Measurements from ENCODE around the gene HDAC1.
"Not testable (repeated sequence)": the region's sequence is repeated elsewhere in the genome, so short reads cannot be mapped to it uniquely, and the experiment has no call there.

Gene HDAC1

DNA sequence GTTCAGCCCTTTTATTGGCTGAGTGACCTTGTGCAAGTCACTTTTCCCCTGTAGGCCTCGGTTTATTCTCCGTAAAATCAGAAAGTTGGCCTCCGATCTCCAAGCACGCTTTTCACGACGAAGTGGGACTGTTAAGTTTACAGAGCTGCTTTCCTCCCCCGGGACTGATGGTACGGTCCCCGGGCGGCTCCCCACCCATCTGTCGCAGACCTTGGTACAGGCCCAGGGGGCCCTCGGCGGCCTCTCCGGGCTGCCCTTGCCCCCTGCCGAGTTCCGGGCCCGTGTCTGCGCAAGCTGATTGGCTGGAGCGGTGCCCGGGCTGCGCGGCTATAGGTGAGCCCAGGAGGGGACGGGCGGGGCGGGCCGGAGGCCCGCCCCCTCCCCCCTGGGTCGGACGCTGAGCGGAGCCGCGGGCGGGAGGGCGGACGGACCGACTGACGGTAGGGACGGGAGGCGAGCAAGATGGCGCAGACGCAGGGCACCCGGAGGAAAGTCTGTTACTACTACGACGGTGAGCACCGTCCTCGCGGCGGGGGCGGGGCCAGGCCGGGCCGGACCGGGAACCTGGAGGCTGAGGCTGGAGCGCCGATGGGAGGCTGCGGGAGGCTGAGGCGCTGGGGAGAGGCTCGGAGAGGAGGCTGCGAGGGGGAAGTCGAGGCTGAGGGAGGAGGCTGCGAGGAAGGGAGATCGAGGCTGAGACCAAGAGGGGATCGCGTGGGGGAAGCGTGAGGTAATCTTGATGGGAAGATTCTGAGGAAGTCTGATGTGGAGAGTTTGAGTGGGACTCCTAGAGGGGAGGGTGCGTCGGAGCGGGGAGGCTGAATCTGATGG lies at the start of gene HDAC1:
Gene HDAC1 (plus strand): TSS at position 376 of the 831 bp plus-strand sequence. CDS start 87 bp downstream, at position 463.
- peak; percentile 98 for DNase-seq (ENCODE audit: low read depth)

DNA sequence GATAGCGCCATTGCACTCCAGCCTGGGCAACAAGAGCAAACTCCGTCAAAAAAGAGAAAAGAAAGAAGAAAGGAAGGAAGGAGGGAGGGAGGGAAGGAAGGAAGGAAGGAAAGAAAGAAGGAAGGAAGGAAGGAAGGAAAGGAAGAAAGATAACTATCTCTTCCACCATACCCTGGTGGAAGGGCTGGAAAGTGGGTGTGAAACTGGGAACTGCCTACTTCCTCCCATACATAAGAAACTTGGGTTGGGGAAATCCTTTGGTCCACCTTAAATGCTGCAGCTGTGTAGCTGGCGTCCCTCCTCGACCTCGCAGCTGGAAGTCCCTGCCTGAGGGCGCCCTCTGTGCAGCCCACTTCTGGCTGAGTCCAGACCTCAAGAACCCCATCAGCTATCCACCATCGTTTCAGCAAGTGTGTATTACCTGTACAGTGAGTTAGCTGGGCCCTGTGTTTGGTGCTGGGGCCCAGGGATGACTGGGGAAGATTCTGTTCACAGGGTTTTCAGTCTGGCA lies 49.5 kb upstream of the HDAC1 start:
- DNase-seq (ENCODE audit: low read depth): no peak

DNA sequence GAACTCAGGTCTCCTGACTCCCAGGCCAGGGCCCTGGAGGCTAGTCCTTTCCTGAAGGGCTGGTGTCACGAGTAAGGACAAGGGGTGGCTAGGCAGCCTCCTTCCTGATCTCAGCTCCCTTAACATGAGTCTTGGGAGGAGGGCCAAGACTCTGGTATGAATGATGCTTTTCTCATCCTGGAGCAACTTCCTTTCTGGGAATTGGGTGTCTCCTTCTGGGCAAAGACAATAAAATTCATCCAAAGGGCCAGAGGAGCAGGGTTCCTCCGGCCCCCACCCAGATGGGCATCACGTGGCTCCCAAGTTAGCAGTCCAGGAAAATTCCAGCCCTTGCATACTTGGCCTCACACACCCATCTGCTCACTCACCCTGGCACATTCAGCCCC lies 45.0 kb upstream of the HDAC1 start, which contains the start of gene FAM167B:
Gene FAM167B (plus strand): TSS at position 335 of the 386 bp plus-strand sequence. CDS start 200 bp downstream, outside the sequence.
- no peak for DNase-seq (ENCODE audit: low read depth)

DNA sequence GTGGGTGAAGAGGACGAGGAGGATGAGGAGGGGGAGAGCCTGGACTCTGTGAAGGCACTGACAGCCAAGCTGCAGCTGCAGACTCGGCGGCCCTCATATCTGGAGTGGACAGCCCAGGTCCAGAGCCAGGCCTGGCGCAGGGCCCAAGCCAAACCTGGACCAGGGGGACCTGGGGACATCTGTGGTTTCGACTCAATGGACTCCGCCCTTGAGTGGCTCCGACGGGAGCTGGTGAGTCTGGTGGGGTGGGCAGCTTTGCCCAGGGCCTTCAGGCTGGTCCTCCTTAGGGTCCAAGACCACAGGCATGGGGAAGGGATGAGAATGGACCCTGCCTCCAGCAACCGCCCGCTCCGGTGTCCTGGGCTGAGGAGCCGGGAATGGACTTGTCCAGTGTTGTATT lies 44.4 kb upstream of the HDAC1 start:
- DNase-seq (ENCODE audit: low read depth): no peak

DNA sequence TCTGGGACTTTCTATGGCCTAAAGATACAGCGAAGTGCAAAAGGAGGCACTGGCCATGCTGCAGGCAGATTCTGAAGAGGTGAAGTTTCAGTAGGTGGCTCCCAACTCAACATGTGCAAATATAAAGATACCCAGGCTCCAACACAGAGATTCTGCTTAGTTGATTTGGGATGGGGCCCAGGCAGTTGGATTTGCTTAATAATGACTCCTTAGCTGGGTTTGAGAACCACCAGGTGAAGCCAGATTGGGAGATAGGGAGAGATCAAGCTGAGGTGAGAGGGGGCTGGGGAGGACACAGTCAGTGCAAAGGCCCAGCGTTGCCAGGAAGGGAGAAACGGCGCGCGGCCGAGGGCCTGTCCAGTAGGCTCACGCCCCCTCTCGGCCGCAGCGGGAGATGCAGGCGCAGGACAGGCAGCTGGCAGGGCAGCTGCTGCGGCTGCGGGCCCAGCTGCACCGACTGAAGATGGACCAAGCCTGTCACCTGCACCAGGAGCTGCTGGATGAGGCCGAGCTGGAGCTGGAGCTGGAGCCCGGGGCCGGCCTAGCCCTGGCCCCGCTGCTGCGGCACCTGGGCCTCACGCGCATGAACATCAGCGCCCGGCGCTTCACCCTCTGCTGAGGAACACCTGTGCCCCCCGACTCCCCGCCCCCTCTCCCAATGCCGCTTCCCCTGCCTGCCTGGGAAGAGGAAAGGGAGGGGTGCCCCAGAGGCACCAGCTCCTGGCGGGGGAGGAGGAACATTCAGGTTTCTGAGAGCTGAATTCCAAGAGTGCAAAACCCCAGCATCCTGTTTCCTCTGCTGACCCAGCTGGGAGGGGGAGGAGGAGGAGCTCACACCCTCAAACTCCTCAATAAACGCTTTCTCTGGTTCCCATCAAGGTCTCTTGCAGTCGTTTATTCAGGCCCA lies 43.6 kb upstream of the HDAC1 start:
- peak; percentile 81 for DNase-seq (ENCODE audit: low read depth)

DNA sequence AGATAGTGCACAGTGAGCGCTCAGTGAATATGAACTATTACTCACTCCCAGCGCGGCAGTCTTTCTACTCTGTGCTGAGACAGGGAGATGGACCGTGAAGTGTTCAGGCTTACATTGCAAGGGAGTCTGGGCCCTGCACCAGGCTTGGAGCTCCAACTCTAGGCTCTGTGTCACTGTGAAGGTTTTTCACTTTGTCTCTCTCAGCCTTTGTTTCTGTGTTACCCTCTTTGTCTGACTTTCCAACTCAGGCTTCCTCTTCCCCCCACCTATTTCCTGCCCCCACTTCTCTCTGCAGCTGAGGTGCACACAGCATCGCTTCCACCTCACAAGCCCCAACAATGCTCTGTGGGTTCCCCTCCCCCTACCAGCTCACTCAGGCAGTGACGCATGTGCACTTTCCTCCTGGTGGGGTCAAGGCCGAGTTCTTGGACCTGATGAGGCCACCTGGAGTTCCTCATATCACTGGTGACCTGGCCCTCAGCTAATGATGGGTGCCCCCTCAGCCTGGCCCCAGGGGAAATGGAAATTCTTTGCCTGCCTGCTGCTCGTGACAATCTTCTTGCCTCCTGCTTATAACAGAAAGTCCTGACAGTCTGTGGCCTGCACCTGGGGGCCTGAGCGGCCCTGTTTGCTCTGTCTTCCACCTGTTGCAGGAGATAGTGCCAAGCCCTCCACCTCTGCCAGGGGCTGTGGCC lies 41.9 kb upstream of the HDAC1 start:
- DNase-seq (ENCODE audit: low read depth): peak; percentile 69

DNA sequence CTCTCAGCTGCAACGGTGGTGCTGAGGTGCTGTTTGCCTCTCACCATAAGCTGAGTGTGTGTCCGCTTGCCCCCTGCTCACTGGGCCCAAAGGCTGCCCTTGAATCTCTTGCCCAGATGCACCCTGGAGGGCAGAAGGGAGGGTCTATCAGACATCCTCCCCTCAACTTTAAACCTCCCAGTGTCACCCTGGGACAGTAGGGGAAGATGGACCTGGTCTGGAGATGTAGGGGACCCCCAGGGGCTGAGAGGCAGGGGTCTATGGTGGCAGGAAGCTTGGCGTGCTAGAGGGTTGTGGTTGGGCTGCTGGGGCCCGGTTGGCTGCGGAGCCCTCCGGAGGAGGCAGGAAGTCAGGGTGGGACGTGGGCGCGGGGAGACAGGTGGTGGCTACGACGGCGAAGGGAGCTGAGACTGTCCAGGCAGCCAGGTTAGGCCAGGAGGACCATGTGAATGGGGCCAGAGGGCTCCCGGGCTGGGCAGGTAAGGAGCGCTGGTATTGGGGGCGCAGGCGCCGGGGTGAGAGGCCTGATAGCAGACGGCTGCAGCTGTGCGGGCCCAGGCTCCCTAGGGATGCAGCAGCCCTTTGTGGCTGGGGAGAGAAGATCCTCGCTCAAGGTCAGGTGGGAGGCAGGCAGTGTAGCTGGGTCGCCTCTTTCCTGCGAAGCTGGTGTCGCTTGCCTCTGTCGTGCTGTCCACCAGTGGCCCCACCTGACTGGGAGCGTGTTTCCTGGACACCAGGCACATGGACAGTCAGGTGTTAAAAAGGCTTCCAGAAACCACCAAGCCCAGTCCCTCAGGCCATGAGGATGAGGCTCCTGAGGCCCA lies 40.8 kb upstream of the HDAC1 start, which contains the start of gene LCK:
Gene LCK (plus strand): TSS at position 373 of the 824 bp plus-strand sequence. CDS start 23,065 bp downstream, outside the sequence.
- DNase-seq (ENCODE audit: low read depth): peak; percentile 76

DNA sequence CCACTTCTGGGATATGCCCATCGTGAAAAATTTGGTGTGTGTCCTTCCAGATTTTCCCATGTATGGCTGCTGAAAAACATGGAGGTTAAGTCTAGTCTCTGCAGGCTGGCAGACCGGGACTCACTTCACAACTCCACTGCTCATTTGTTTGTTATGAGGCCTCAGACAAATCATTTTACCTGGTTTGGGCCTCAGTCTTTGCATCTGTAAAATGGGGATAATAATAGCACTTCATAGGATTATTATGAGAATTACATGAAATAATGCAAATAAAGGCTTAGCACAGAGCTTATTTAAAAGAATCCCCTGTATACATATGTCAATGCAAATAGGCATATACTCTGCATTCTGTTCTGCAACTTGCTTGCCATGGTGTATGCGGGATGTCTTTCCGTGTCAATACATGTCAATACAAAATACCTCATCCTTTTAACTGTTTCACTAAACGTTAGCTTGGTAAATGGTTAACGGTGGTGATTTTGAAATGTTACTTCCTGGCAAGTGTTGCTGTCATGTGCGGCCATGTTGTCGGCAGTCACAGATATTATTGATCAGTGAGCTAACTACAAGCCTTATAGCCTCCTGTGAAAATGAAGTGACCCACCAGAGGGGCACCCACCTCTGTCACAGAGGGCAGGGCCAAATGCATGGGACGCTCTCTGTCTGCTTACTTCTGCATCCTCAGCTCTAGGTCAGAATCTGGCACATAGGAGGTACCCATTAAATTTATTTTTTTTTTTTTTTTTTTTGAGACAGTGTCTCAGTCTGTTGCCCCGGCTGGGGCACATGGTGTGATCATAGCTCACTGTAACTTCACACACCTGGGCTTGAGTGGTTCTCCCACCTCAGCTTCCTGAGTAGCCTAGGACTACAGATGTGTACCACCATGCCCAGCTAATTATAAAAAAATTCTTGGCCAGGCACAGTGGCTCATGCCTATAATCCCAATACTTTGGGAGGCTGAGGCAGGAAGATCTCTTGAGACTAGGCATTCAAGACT lies 36.5 kb upstream of the HDAC1 start:
- no peak for DNase-seq (ENCODE audit: low read depth)

DNA sequence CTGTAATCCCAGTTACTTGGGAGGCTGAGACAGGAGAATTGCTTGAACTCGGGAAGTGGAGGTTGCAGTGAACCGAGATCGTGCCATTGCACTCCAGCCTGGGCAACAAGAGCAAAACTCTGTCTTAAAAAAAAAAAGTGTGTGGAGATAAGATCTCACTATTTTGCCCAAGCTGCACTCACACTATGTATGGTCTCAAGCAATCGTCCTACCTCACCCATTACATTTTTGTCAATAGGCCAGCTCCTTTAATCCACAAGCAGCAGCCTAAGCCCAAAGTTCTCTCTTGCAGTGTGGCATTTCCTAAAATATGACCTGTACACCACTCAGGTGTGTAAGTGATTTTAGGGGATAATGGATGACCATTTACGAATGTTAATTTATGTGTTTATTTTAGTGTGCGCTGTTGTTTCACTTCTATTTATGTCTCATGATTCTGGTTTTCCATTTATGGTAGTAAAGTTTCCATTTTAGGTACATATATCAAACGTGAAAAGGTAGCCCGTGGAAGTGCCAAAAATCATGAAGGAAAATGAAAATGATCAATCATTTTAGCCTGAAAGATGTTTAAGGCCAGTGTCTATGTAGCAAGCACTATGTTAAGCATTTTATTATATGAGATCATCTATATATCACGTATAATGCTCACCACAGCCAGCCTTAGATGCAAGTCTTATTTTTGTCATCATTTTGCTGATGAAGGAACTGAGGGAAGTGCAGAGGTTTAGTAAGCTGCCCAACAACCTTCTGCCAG lies 35.2 kb upstream of the HDAC1 start:
- DNase-seq (ENCODE audit: low read depth): no peak

DNA sequence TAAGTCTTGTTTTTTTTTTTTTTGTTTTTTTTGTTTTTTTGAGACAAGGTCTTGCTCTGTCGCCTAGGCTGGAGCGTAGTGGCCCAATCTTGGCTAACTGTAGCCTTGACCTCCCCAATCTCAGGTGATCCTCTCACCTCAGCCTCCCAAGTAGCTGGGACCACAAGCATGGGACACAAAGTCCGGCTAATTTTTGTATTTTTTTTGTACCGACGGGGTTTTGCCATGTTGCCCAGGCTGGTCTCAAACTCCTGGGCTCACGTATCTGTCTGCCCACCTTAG lies 34.7 kb upstream of the HDAC1 start:
- DNase-seq (ENCODE audit: low read depth): no peak

DNA sequence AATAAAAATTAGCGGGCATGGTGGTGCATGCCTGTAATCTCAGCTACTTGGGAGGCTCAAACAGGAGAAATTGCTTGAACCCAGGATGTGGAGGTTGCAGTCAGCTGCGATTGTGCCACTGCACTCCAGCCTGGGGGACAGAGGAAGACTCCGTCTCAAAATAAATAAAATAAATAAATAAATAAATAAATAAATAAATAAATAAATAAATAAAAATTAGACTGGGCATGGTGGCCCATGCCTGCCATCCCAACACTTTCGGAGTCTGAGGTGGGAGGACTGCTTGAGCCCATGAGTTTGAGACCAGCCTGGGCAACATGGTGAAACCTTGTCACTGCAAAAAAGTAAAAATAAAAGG lies 28.7 kb upstream of the HDAC1 start:
- DNase-seq (ENCODE audit: low read depth): not testable (repeated sequence)

DNA sequence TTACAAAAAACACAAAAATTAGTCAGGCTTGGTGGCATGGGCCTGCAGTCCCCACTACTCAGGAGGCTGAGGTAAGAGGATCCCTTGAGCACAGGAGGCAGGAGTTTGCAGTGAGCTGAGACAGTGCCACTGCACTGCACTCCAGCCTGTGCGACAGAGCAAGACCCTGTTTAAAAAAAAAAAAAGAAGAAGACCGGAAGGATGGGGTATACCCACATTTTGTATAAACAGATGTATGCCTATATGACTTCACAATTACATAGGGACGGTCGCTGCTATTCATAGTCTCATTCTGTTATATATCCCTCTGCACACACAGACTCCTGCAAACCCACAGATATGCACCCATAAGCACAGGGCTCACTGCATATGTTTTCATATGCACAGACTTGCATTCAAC lies 28.1 kb upstream of the HDAC1 start:
- DNase-seq (ENCODE audit: low read depth): no peak

DNA sequence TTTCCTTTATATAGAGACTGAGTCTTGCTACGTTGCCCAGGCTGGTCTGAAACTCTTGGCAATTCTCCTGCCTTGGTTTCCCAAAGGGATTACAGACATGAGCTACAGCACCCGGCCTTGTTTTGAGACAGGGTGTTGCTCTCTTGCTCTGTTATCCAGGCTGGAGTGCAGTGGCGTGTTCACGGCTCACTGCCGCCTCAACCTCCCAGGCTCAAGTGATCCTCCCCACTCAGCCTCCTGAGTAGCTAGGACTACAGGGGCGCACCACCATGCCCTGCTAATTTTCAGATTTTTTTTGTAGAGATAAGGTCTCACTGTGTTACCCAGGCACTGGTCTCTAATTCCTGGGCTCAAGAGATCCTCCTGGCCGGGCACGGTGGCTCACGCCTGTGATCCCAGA lies 26.0 kb upstream of the HDAC1 start:
- DNase-seq (ENCODE audit: low read depth): no peak

DNA sequence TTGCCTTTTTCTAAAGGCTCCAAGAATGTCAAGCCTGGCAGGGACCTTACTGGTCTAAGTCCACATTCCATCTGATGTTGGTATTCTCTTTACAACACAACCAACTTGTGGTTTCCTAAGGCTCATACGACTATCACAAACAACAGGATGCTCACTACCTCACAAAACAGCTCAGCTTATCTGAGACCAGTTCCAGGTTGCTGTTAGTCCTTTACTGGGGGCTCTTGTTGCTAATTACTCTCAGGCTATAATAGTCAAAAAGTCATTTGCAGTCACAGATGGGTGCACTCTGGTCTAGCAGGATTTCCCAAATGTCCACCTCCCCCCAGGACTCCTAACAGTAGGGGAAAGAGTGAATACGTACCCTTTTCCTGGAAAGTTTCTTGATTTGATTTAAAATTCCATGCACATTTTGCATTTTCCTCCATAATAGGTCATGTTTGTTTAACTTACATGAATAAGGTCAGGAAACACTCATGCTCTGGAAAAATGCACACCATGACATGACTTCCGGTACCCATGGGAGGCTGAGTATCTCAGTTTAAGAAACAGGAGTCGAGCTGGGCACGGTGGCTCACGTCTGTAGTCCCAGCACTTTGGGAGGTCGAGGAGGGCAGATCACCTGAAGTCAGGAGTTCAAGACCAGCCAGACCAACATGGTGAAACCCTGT lies 24.8 kb upstream of the HDAC1 start:
- no peak for DNase-seq (ENCODE audit: low read depth)

DNA sequence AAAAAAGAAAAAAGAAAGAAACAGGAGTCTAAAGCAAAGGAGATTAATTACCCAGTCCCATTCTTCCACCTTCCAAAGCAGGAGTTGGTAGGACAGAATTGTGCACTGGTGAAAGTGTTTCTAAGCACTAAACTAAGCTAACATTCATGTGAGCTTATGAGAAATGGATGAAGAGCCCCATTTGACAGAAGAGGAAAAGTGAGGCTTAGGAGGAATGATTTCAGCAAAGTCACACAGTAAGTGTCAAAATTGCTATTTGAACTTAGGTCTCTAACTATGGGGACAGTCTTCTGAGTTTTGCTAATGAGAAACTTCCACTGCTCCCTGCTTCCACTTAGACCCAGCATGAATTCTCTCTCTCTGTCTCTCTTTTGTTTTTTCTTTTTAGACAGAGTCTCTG lies 22.1 kb upstream of the HDAC1 start:
- DNase-seq (ENCODE audit: low read depth): no peak

DNA sequence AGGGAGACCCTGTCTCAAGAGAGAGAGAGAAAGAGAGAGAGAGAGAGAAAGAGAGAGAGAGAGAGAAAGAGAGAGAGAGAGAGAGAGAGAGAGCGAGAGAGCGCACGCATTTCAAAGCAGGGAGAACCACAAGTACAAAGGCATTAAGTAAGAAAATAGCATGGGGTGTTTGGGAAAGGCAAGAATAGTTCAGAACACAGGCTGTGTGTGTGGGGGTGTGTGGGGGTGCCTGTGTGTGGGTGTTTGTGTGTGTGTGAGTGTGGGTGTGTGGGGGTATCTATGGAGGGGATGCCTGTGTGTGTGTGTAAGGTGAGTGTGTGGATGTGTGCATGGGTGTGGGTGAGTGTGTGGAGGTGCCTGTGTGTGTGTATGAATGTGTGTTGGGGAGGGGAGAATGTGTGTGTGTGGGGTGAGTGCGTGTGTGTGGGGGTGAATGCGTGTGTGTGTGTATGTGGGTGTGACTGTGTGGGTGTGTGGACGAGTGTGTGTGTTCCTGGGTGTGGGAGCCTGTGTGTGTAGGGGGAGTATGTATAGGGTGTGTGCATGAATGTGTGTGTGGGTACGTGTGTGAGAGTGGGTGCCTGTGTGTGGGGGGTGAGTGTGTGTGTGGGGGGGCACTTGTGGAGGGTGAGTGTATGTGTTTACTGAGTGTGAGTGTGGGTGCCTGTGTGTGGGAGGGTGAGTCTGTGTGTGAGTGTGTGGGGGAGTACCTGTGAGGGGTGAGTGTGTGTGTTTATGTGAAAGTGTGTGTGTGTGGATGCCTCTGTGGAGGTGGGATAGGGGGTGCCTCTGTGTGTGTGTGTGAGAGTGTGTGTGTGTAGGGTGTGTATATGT lies 19.1 kb upstream of the HDAC1 start:
- no peak for DNase-seq (ENCODE audit: low read depth)

DNA sequence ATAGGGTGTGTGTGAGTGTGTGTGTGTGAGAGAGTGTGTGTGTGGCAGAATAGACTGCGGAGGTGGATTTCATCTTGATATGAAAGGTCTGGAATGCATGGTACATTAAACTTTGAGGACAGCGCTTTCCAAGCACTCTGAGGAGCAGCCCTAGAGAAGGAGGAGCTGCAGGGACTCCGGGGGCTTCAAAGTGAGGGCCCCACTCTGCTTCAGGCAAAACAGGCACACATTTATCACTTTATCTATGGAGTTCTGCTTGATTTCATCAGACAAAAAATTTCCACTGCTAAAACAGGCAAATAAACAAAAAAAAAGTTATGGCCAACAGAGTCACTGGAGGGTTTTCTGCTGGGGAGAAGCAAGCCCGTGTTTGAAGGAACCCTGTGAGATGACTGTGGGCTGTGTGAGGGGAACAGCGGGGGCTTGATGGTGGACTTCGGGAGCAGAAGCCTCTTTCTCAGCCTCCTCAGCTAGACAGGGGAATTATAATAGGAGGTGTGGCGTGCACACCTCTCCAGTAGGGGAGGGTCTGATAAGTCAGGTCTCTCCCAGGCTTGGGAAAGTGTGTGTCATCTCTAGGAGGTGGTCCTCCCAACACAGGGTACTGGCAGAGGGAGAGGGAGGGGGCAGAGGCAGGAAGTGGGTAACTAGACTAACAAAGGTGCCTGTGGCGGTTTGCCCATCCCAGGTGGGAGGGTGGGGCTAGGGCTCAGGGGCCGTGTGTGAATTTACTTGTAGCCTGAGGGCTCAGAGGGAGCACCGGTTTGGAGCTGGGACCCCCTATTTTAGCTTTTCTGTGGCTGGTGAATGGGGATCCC lies 18.3 kb upstream of the HDAC1 start:
- DNase-seq (ENCODE audit: low read depth): peak; percentile 74
